GM18867 (cell line): ENCODE measurements around the gene PPIF.

Source experiments
- ATAC-seq: cut with Tn5 transposase; IDR thresholded peaks from one replicate; pipeline ENCODE4 v1.9.1; 2021; ENCODE audit warnings: mild to moderate bottlenecking, moderate library complexity; ENCODE audit not compliant: unreplicated experiment

The PPIF gene

DNA sequence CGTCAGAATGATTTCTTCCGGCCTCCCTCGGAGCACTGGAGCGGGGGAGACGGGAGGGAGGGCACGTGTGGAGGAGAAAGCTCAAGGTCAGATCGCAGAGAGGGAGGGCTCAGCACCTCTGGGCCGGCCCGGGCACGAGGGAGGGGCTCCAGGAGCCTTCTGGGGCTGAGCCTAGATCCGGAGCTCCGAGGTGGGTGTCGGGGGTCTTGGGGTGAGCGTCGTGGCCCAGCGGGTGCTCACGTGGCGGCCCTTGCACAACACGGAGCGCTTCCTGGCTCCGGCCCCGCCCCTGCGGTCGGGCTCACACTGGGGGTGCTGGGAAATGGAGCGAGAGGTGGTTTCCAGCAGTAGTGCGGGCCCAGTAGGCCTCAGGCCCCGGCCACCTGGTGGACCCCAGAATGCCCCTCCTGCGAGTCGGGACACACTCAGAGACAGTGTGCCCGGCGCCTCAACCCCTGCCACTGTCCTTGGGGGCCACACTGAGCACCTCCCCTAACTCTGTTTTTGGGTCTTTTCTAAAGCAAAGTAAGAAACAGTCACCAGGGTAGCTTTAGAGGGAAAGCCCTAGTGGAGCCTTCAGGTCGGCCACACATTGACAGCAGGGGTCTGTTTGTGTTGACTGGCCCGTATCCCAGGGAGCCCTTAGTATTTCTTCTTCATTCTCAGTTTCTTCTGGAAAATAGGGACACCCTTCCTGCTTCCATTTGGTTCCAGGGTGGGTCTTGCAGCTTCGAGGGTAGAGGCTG, 798 bp downstream of the PPIF start:
- ATAC-seq = peak; percentile 77

GRCh38 chr10:79348640-79348988, 1.3 kb downstream of the PPIF start:
- no peak for ATAC-seq

DNA sequence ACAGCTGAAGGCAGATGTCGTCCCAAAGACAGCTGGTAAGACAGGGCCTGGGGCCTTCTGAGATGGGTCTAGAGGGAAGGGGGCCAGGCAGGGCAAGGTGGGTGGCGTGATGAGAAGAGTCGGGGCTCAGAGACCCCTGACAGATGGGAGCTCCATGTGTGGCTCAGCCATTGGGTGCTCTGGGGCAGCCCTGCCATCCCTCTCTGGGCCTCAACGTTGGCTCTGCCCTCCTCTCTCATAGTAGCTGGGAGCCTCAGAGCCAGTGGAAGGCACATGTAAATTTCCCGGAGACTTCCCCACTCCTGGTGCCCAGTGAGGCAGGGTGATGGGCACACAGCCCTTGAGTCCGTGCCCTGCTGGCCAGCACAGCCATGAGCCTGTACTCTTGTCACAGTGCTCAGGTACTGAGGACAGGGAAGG, 1.8 kb downstream of the PPIF start:
- no peak for ATAC-seq

GRCh38 chr10:79349766-79350406, 2.6 kb downstream of the PPIF start:
- ATAC-seq = no peak

DNA sequence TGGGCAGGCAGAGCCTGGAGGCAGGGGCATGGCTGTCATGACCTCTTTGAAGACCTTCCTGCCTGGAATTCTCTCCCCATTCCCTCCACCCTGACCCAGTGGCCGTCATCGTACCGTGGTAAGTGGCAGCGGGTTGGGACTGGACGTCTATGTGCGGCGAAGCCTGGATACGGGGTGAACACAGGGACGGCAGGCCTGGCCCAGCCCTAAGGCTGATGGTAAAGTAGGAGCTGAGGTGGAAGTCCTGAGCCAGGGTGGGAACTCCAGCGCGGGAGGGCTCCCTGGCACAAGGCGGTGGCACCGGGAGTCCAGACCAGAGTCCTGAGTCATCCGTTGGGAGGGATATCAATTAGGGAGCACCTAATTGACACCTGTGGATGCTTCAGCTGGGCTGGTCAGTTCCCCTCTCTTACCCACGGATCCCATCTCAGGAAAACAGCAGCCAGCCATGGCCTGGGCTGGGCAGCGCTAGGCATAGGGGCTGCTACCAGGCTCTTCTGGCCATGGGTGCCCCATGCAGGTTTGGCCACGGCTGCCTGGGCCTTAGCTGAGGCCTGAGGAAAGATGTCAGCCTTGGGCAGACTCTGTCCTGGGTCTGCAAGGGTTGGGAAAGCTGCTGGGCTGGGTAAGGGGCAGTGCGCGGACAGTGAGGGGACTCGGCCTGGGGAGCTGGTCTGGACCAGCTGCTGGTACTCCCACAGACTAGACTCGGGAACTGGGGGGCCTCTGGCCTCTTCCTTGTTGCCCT, 3.3 kb downstream of the PPIF start:
- no peak for ATAC-seq

- ATAC-seq = no peak
These were observed 4.1 kb downstream of the PPIF start for GRCh38 chr10:79351332-79351731.

DNA sequence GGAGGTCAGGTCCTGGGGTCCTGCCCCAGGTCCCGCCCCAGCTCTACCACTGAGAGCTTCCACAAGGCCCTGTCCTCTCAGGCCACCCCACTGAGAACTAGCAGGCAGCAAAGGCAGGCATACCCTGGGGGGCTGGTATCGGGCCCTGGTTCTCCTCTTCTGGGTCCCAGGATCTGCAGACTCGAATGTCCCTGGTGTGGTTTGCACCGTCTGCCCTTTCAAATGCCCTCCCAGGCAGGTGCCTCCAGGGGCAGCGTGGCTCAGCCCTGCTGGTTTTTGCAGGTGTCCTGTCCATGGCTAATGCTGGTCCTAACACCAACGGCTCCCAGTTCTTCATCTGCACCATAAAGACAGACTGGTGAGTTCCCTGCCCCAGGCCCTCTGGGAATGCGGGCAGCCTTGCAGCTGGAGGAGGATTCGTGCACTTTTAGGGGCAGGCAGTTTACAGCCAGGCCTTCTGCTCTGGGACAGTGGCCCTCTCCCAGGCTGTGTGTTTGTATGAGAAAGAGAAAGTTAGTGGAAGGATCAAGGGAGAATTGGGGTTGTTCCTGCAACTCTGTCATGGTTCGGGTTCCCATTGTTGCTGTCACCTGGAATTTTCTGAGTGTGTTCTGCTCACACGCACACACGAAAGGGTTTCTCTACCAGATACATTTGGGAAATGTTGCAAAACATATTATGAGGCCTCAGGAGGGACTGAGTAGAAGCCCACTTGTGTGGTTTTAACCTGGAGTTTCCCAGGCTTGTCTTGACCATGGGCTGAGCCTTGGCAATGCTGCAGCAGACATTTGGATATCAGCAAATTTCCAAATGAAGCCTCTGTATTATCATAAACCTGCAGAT, 5.0 kb downstream of the PPIF start:
- no peak for ATAC-seq

- no peak for ATAC-seq
These were observed 5.7 kb downstream of the PPIF start for GRCh38 chr10:79353000-79353406.

DNA sequence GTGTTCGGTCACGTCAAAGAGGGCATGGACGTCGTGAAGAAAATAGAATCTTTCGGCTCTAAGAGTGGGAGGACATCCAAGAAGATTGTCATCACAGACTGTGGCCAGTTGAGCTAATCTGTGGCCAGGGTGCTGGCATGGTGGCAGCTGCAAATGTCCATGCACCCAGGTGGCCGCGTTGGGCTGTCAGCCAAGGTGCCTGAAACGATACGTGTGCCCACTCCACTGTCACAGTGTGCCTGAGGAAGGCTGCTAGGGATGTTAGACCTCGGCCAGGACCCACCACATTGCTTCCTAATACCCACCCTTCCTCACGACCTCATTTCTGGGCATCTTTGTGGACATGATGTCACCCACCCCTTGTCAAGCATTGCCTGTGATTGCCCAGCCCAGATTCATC, 6.5 kb downstream of the PPIF start:
- ATAC-seq = no peak

DNA sequence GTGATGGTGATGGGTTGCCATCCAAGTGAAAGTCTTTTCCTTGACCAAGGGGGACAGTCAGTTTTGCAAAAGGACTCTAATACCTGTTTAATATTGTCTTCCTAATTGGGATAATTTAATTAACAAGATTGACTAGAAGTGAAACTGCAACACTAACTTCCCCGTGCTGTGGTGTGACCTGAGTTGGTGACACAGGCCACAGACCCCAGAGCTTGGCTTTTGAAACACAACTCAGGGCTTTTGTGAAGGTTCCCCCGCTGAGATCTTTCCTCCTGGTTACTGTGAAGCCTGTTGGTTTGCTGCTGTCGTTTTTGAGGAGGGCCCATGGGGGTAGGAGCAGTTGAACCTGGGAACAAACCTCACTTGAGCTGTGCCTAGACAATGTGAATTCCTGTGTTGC, 6.9 kb downstream of the PPIF start:
- no peak for ATAC-seq

GRCh38 chr10:79354615-79355014, 7.3 kb downstream of the PPIF start:
- no peak for ATAC-seq

DNA sequence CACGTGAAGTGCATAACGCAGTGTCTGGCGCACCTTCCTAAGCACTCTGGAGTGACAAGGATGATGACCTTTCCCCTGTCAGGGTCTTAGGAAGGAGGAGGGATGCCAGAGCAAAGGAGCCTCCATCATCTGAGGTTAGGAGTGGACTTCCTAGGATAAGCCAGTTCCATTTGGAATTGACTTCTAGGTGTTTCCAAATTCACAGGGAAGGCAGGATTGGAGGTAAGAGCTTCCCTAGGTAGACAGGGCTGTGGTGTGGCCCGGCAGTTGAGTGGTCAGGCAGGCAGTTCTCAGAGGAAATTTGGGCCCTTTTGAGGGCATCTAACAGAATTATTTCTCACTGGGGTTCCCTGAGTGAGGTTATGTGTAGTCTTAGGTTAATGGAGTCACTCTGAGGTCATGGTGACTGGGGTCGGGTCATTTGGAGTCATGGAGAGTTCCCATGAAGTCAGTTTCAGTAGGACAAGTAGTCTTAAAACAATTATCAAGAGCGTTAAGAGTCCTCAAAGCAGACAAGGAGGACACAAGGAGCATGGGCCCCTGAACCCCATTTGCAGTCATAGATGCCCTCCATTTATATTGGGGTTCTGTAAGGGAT, 8.2 kb downstream of the PPIF start:
- no peak for ATAC-seq

GRCh38 chr10:79356104-79356503, 8.8 kb downstream of the PPIF start:
- ATAC-seq = no peak

- ATAC-seq = no peak
These were observed 9.9 kb downstream of the PPIF start for GRCh38 chr10:79357180-79357579.

DNA sequence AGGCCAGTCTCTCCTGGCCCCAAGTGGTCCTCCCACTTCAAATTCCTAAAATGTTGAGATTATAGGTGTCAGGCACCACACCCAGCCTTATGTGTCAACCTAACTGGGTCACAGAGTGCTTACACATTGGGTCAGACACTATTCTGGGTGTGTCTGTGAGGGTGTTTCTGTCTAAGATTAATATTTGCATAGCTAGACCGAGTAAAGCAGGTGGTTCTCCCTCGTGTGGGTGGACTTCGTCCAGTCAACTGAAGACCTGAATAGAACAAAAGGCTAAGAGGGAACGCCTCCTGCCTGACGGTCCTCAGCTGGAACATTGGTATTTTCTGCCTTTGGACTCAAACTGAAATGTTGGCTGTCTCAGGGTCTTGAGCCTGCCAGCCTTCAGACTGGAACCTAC, 11.5 kb downstream of the PPIF start:
- ATAC-seq = no peak

- no peak for ATAC-seq
These were observed 12.7 kb downstream of the PPIF start for GRCh38 chr10:79359816-79360498.

DNA sequence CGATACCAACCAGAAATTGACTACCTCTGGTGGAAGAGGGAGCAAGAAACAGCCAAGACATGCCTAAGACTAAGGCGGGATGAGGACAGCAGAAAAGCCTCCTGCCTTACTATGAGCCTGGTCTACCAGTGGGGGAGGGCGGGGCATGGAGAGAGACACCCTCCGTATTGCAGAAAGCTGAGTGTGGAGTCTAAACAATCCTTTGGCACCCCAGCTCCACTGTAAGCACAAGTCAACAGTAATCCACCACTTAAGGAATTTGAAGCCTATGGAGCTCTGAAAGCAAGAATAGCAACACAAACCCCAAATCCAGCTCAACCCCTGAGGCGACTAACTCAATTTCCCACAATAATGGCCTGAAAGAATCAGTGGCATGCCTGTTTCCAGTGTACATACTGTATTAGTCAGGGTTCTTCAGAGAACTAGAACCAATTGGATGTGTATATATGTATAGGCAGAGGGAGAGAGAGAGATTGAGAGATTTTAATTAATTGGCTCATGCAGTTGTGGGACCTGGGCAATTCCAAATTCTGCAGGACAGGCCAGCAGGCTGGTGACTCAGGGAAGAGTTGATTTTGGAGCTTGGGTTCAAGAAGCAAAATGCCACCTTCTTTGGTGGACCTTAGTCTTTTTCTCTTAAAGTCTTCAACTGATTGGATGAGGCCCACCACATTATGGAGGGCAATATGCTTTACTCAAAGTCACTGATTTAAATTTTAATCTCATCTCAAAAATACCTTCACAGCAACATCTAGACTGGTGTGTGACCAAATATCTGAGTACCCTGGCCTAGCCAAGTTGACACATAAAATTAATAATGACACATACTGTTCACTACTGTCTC, 13.5 kb downstream of the PPIF start:
- ATAC-seq = no peak

DNA sequence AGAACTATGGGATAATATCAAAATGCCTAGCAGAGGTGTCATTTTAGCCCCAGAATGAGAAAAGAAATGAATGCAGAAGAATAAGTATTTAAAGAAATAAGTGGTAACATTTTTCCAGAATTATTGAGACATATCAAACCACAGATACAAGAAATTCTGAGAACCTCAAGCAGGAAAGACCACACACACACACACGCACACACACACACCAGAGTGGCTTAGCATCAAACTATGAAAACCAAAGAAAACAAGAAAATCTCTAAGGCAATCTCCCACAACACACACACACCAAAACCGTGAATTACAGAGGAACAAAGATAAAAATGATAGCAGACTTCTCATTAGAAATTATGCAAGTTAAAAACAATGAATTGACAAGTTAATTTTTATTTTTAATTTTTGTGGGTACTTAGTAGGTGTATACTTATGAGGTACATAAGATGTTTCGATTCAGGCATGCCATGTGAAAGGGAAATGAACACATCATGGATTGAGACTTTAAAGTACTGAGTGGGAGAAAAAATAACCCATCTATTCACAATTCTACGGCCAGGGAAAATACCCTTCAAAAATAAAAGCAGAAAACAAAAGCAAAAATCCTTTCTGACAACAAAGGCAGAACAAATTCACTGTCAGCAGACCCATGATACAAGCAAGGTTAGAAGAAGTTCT, 14.6 kb downstream of the PPIF start:
- ATAC-seq = no peak
